ENCODE measurements around the gene CGB8. TPM values are rescaled to one million over a fixed set of nuclear protein-coding genes. Genes with fewer than 3 reads are reported as not detected.

CGB8 gene
- polyA plus RNA-seq, 4 donors, result 0.18 to 0.22 TPM; not detected in 2

DNA sequence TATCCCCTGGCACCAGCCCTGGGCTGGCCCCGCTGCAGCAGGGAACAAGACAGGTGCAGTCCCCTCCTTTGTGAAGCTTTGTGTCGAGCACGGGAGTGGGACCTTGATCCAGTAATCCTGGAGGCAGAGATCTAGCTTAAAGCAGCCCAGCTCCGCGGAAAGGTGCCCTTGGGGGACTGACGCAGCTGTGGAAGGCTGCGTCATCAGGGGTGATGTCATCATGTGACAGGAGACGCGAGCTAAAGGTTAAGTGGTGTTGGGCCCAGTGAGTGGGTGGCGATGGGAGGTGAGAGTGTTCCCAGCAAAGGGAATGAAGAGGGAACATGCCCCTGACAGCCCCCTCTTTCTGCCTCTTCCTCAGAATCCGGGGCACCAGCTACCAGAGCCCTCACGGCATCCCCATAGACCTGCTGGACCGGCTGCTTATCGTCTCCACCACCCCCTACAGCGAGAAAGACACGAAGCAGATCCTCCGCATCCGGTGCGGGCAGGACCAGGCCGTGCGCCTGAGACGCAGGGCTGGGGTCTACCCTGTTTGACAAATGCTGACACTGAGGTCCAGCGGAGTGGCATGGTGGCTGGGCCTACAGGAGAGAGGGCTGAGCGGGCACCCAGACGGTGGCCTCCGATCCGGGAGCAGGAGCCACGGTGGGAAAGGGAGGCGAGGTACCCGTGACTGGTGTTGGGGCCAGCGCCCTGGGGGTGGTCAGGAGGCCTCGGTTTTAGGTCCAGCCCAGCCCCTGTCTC, 34.6 kb downstream of the CGB8 start:
- DNase-seq (ENCODE audit: low read depth in 4 of 4, low spot score in 3 of 4), result no peak

DNA sequence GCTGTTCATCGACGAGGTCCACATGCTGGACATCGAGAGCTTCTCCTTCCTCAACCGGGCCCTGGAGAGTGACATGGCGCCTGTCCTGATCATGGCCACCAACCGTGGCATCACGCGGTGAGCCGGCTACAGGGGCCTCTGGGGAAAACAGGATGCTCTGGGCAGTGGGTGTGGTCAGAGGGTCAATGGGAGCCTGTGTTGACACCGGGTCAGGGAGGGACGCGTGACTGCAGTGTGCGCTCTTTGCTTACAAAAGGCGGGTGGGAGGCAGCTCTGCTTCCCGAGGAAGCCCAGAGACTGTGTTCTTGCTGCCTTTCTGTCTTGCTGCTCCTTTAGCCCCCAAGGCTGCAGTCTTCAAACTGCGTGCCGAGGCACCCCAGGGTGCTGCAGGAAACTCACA, 37.7 kb downstream of the CGB8 start:
- no peak for DNase-seq (ENCODE audit: low read depth in 4 of 4, low spot score in 3 of 4)

- DNase-seq (ENCODE audit: low read depth in 4 of 4, low spot score in 3 of 4), result no peak
Observed at GRCh38 chr19:49010453-49010852, 38.5 kb downstream of the CGB8 start.

- no peak for DNase-seq (ENCODE audit: low read depth in 4 of 4, low spot score in 3 of 4)
Observed at GRCh38 chr19:49009828-49010227, 39.1 kb downstream of the CGB8 start.

- no peak for DNase-seq (ENCODE audit: low read depth in 4 of 4, low spot score in 3 of 4)
Observed at GRCh38 chr19:49006905-49007304, 42.0 kb downstream of the CGB8 start.

DNA sequence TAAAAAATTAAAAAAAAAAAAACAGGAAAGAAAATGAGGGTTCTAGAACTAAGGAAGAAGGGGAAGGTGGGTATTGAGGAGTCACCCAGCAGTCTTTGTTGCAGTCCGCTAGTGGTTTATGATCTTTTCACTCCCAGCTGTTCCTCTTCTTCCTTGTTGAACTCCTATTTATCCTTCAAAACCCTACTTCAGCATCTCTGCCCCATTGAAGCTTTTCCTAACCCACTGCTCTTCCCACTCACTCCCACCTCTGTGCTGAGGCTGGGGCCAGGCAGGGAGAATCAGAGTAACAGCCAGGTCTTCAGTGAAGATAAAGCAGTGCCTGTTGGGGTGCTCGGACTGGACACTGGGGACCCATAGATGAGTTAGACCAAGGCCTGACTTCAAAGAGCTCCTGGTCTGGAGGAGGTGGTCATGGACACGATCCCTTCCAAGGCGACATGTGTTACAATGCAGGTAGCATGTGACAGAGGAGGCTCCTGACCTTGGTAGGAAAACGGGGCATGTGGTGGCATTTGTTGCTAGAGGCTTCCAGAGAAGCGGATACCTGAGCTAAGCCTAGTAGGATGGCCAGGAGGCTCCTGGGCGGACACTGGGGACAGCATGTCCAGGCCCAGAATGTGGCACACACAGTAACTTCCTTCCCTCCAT, 43.8 kb downstream of the CGB8 start:
- DNase-seq (ENCODE audit: low read depth in 4 of 4, low spot score in 3 of 4), result no peak

- DNase-seq (ENCODE audit: low read depth in 4 of 4, low spot score in 3 of 4), result no peak
Observed at GRCh38 chr19:49004133-49004532, 44.8 kb downstream of the CGB8 start.

- DNase-seq (ENCODE audit: low read depth in 4 of 4, low spot score in 3 of 4), result no peak
Observed at GRCh38 chr19:48999481-49000325, 49.2 kb downstream of the CGB8 start.

GRCh38 chr19:48997972-48998371, 50.9 kb downstream of the CGB8 start:
- no peak for DNase-seq (ENCODE audit: low read depth in 4 of 4, low spot score in 3 of 4)

Other genes with a start within 250 kb of the CGB8 start
- 10 to 100 TPM; 19.5 to 58.6 (median 32.0) TPM for gene BCAT2, start 238.1 kb downstream of the CGB8 start, polyA plus RNA-seq (ENCODE audit: insufficient read length in 4 of 4)
- 10 to 100 TPM in 3 of 4 donors, 1 to 10 TPM in 1; 8.3 to 38.2 (median 26.3) TPM for gene HSD17B14, start 212.6 kb downstream of the CGB8 start, polyA plus RNA-seq (ENCODE audit: insufficient read length in 4 of 4)
- gene PLEKHA4, start 180.5 kb downstream of the CGB8 start, polyA plus RNA-seq (ENCODE audit: insufficient read length in 4 of 4), result 10 to 100 TPM; 19.8 to 60.5 (median 27.7) TPM
- gene PPP1R15A, start 176.7 kb downstream of the CGB8 start, polyA plus RNA-seq (ENCODE audit: insufficient read length in 4 of 4), result 100 to 1,000 TPM in 1 of 4 donors, 10 to 100 TPM in 3; 30.6 to 343 (median 32.6) TPM
- 1 to 10 TPM in 3 of 4 donors, under 1 TPM in 1; 0.60 to 1.5 (median 1.3) TPM for gene TULP2, start 150.4 kb downstream of the CGB8 start, polyA plus RNA-seq (ENCODE audit: insufficient read length in 4 of 4)
- gene NUCB1, start 148.8 kb downstream of the CGB8 start, polyA plus RNA-seq (ENCODE audit: insufficient read length in 4 of 4), result 100 to 1,000 TPM; 223 to 314 (median 261) TPM
- 1 to 10 TPM; 1.6 to 8.0 (median 6.5) TPM for gene DHDH, start 115.4 kb downstream of the CGB8 start, polyA plus RNA-seq (ENCODE audit: insufficient read length in 4 of 4)
- 10 to 100 TPM; 49.6 to 83.8 (median 71.4) TPM for gene BAX, start 94.2 kb downstream of the CGB8 start, polyA plus RNA-seq (ENCODE audit: insufficient read length in 4 of 4)
- 1,000 to 10,000 TPM; 1,558 to 2,525 (median 2,184) TPM for gene FTL, start 83.8 kb downstream of the CGB8 start, polyA plus RNA-seq (ENCODE audit: insufficient read length in 4 of 4)
- gene GYS1, start 55.8 kb downstream of the CGB8 start, polyA plus RNA-seq (ENCODE audit: insufficient read length in 4 of 4), result 10 to 100 TPM; 24.0 to 50.7 (median 39.6) TPM
- 10 to 100 TPM; 51.0 to 91.7 (median 79.3) TPM for gene RUVBL2, start 55.2 kb downstream of the CGB8 start, polyA plus RNA-seq (ENCODE audit: insufficient read length in 4 of 4)
- gene LHB, start 32.0 kb downstream of the CGB8 start, polyA plus RNA-seq (ENCODE audit: insufficient read length in 4 of 4), result under 1 TPM in 1 of 4 donors, not detected in 3; 0.47 TPM
- under 1 TPM in 1 of 4 donors, not detected in 3; 0.26 TPM for gene CGB3, start 24.8 kb downstream of the CGB8 start, polyA plus RNA-seq (ENCODE audit: insufficient read length in 4 of 4)
- under 1 TPM in 1 of 4 donors, not detected in 3; 0.35 TPM for gene CGB2, start 17.2 kb downstream of the CGB8 start, polyA plus RNA-seq (ENCODE audit: insufficient read length in 4 of 4)
- not detected for gene CGB1, start 12.2 kb downstream of the CGB8 start, polyA plus RNA-seq (ENCODE audit: insufficient read length in 4 of 4)
- gene CGB5, start 5.3 kb downstream of the CGB8 start, polyA plus RNA-seq (ENCODE audit: insufficient read length in 4 of 4), result under 1 TPM in 1 of 4 donors, not detected in 3; 0.18 TPM
- 1 to 10 TPM in 3 of 4 donors, under 1 TPM in 1; 0.69 to 1.7 (median 1.2) TPM for gene CGB7, start 8.6 kb upstream of the CGB8 start, polyA plus RNA-seq (ENCODE audit: insufficient read length in 4 of 4)
- 1 to 10 TPM; 3.2 to 5.9 (median 4.7) TPM for gene NTF4, start 15.7 kb upstream of the CGB8 start, polyA plus RNA-seq (ENCODE audit: insufficient read length in 4 of 4)
- gene KCNA7, start 23.6 kb upstream of the CGB8 start, polyA plus RNA-seq (ENCODE audit: insufficient read length in 4 of 4), result under 1 TPM in 3 of 4 donors, not detected in 1; 0.04 to 0.11 (median 0.05) TPM
- gene SNRNP70, start 36.3 kb upstream of the CGB8 start, polyA plus RNA-seq (ENCODE audit: insufficient read length in 4 of 4), result 100 to 1,000 TPM; 254 to 427 (median 319) TPM
- 10 to 100 TPM in 1 of 4 donors, 1 to 10 TPM in 3; 6.4 to 13.3 (median 6.8) TPM for gene LIN7B, start 65.3 kb upstream of the CGB8 start, polyA plus RNA-seq (ENCODE audit: insufficient read length in 4 of 4)
- gene C19orf73, start 70.0 kb upstream of the CGB8 start, polyA plus RNA-seq (ENCODE audit: insufficient read length in 4 of 4), result 1 to 10 TPM in 2 of 4 donors, under 1 TPM in 2; 0.31 to 1.0 (median 0.70) TPM
- gene PPFIA3, start 70.4 kb upstream of the CGB8 start, polyA plus RNA-seq (ENCODE audit: insufficient read length in 4 of 4), result 1 to 10 TPM; 5.0 to 8.3 (median 6.7) TPM
- 10 to 100 TPM; 26.7 to 41.9 (median 30.3) TPM for gene HRC, start 106.3 kb upstream of the CGB8 start, polyA plus RNA-seq (ENCODE audit: insufficient read length in 4 of 4)
- gene TRPM4, start 108.7 kb upstream of the CGB8 start, polyA plus RNA-seq (ENCODE audit: insufficient read length in 4 of 4), result 10 to 100 TPM; 18.1 to 39.9 (median 28.0) TPM